DOHH2 (cell line): Measurements from ENCODE around the gene CFAP119.

ENCODE experiments used
- H3F3A ChIP-seq: fragments of 200-600 bp; sonication (generic), shearing (Covaris generic); 2 replicates; pipeline ENCODE4 v1.6.0; 2016; ENCODE audit warnings: antibody characterized with exemption, mild to moderate bottlenecking; ENCODE audit not compliant: control insufficient read depth, insufficient read depth
- H3K27ac ChIP-seq: fragments of 200-600 bp; sonication (generic); 2 replicates; pipeline ENCODE4 v1.5.1; 2014; ENCODE audit warnings: low read depth, mild to moderate bottlenecking, low read length, moderate library complexity
- H3K27me3 ChIP-seq: fragments of 200-600 bp; sonication (generic); 2 replicates; pipeline ENCODE4 v1.6.1; 2014; ENCODE audit warnings: mild to moderate bottlenecking, low read length, mixed read lengths; ENCODE audit not compliant: control insufficient read depth
- H3K36me3 ChIP-seq: fragments of 200-600 bp; sonication (generic); 2 replicates; pipeline ENCODE4 v1.6.1; 2014; ENCODE audit warnings: mild to moderate bottlenecking, low read length, moderate library complexity, mixed read lengths; ENCODE audit not compliant: control insufficient read depth
- H3K4me1 ChIP-seq: fragments of 200-600 bp; sonication (generic); 2 replicates; pipeline ENCODE4 v1.6.1; 2014; ENCODE audit warnings: mild to moderate bottlenecking, low read length, mixed read lengths; ENCODE audit not compliant: control insufficient read depth
- H3K4me2 ChIP-seq: fragments of 200-600 bp; sonication (generic); 2 replicates; pipeline ENCODE4 v1.6.0; 2014; ENCODE audit warnings: mild to moderate bottlenecking, low read length, moderate library complexity
- H3K4me3 ChIP-seq: fragments of 200-600 bp; sonication (generic); 2 replicates; pipeline ENCODE4 v1.5.1; 2014; ENCODE audit warnings: mild to moderate bottlenecking, low read length, mixed read lengths
- H3K79me2 ChIP-seq: fragments of 200-600 bp; sonication (generic); 2 replicates; pipeline ENCODE4 v1.6.1; 2014; ENCODE audit warnings: mild to moderate bottlenecking, low read length, mixed read lengths; ENCODE audit not compliant: control insufficient read depth
- H3K9me2 ChIP-seq: fragments of 200-600 bp; sonication (generic); replicated peaks from 2 replicates; pipeline ENCODE4 v1.6.1; 2014; ENCODE audit warnings: mild to moderate bottlenecking, low read length, mixed read lengths; ENCODE audit not compliant: control insufficient read depth
- H3K9me3 ChIP-seq: fragments of 200-600 bp; sonication (generic); 2 replicates; pipeline ENCODE4 v1.6.1; 2014; ENCODE audit warnings: antibody characterized with exemption, low read length, mixed read lengths; ENCODE audit not compliant: control insufficient read depth, insufficient read depth
- H4K20me1 ChIP-seq: fragments of 200-600 bp; sonication (generic); 2 replicates; pipeline ENCODE4 v1.6.0; 2014; ENCODE audit warnings: low read depth, mild to moderate bottlenecking, antibody characterized with exemption, low read length, moderate library complexity; ENCODE audit not compliant: control insufficient read depth, insufficient read depth
- EZH2phosphoT487 ChIP-seq: fragments of 200-600 bp; sonication (generic); IDR thresholded peaks from 2 replicates; pipeline ENCODE4 v1.6.1; 2017; ENCODE audit warnings: borderline replicate concordance, mild to moderate bottlenecking, antibody characterized with exemption, low read length, moderate library complexity, mixed read lengths
- TF ChIP-seq, protein P1 (sequence below): fragments of 200-600 bp; sonication (generic); IDR thresholded peaks from one replicate; pipeline ENCODE4 v1.5.1; 2014; ENCODE audit warnings: antibody characterized with exemption, mild to moderate bottlenecking, low read depth, low read length; ENCODE audit not compliant: poor library complexity, severe bottlenecking

CFAP119 gene

DNA sequence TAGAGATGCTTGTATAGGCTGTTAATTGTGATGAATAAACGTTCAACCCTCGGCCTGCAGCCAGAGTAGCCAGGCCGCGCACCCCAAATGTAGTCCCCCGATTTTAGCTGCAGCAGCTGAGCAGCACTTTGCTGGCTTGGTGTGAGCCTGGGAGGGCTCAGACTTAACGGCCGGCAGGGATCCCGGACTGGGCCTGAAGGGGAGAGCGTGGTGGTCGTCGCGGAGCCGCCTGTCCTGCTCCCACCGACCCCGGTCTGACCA lies 13.2 kb upstream of the CFAP119 start:
- peak overlapping the region; percentile 80 for H3K4me2 ChIP-seq
- no peaks in the 10 kb centered on the region for H4K20me1 ChIP-seq
- no peaks in the 10 kb centered on the region for H3K9me3 ChIP-seq
- peaks cover 52% of the 10 kb centered on the region for H3K36me3 ChIP-seq
- peaks cover 12% of the 10 kb centered on the region for H3K79me2 ChIP-seq
- no peaks in the 10 kb centered on the region for H3K27me3 ChIP-seq
- TF ChIP-seq, protein P1, sequence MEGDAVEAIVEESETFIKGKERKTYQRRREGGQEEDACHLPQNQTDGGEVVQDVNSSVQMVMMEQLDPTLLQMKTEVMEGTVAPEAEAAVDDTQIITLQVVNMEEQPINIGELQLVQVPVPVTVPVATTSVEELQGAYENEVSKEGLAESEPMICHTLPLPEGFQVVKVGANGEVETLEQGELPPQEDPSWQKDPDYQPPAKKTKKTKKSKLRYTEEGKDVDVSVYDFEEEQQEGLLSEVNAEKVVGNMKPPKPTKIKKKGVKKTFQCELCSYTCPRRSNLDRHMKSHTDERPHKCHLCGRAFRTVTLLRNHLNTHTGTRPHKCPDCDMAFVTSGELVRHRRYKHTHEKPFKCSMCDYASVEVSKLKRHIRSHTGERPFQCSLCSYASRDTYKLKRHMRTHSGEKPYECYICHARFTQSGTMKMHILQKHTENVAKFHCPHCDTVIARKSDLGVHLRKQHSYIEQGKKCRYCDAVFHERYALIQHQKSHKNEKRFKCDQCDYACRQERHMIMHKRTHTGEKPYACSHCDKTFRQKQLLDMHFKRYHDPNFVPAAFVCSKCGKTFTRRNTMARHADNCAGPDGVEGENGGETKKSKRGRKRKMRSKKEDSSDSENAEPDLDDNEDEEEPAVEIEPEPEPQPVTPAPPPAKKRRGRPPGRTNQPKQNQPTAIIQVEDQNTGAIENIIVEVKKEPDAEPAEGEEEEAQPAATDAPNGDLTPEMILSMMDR, result no peak
- TF ChIP-seq EZH2phosphoT487, result no peak
- H3K27ac ChIP-seq, result peak overlapping the region; percentile 56; the same call in 1 of the 2 replicates
- no peaks in the 10 kb centered on the region for H3K9me2 ChIP-seq
- H3F3A ChIP-seq, result peaks cover 7% of the 10 kb centered on the region; the same call in 1 of the 2 replicates
- peaks cover 19% of the 10 kb centered on the region for H3K4me1 ChIP-seq
- H3K4me3 ChIP-seq, result peak overlapping the region; percentile 83

DNA sequence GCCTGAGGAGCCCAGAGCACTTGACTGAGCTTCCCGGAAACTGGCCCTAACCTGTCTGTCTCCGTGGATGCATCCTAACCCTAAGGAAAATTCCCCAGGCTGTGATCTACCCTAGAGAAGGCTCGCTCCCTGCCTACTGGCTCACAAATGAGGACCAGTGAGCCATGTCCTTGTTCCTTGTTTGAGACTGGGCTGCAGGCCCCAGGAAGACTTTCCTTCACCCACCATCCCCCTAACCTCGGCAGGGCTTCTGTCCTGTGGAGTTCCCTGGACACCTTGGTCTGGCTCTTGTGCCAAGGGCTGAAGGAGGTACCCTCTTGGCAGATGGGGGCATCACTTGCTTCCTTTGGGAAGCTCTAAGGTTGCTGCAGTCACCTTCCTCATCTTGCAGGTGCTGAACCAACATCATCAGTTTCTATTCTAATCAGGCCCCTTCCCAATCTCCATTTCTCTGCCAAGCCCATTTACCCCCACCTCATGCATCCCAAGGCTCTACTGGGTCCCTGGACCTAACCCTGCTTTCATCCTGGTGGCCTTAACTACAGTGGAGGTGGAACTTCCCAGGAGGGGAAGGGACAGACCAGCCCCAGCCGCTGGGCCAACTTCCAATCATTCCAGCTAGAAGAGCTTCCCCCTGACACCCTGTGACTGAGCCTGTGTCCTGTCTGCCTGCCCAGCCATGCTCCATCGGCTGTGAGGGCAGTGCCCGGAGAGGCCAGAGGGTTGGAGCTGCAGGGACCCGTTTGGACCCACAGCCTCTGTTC lies 12.7 kb upstream of the CFAP119 start:
- peak overlapping the region; percentile 83 for H3K4me3 ChIP-seq
- H3K36me3 ChIP-seq, result peaks cover 55% of the 10 kb centered on the region
- H3K27ac ChIP-seq, result no peak overlapping the region

DNA sequence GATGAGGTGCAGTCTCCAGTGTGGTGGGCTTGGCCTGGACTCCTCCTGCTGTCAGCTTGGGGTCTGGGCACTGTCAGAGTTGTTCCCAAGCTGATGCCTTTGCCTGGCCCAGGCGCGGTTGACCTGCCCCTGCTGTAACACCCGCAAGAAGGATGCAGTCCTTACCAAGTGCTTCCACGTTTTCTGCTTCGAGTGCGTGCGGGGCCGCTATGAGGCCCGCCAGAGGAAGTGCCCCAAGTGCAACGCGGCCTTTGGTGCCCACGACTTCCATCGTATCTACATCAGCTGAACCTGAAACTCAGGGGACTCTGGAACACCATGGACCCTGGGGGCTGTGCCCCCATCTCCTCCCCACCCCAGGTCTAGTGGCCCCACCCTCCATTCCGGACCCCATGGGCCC lies 12.0 kb upstream of the CFAP119 start:
- Histone ChIP-seq H3K4me3 (no peak overlapping the region), H3K9me2 (no peaks in the 10 kb centered on the region), H3K4me1 (peaks cover 19% of the 10 kb centered on the region), H3K36me3 (peaks cover 62% of the 10 kb centered on the region), H3K9me3 (no peaks in the 10 kb centered on the region), H3K4me2 (no peak overlapping the region), H3K79me2 (peaks cover 12% of the 10 kb centered on the region), H3F3A (peaks cover 7% of the 10 kb centered on the region; the same call in 1 of the 2 replicates), H3K27me3 (no peaks in the 10 kb centered on the region), H4K20me1 (no peaks in the 10 kb centered on the region), H3K27ac (no peak overlapping the region)
- no peak for TF ChIP-seq EZH2phosphoT487
- TF ChIP-seq, protein P1, result no peak

More for the DNA sequence above, 12.7 kb upstream of the CFAP119 start:
- peaks cover 19% of the 10 kb centered on the region for H3K4me1 ChIP-seq
- H3K79me2 ChIP-seq, result peaks cover 12% of the 10 kb centered on the region
- peaks cover 7% of the 10 kb centered on the region; the same call in 1 of the 2 replicates for H3F3A ChIP-seq
- H4K20me1 ChIP-seq, result no peaks in the 10 kb centered on the region
- H3K9me3 ChIP-seq, result no peaks in the 10 kb centered on the region
- TF ChIP-seq EZH2phosphoT487, result no peak
- TF ChIP-seq, protein P1, result no peak
- no peaks in the 10 kb centered on the region for H3K9me2 ChIP-seq
- no peaks in the 10 kb centered on the region for H3K27me3 ChIP-seq
- peak overlapping the region; percentile 80 for H3K4me2 ChIP-seq
